Measurements from ENCODE around the gene ANKS1B.
"Not testable (repeated sequence)": the region's sequence is repeated elsewhere in the genome, so short reads cannot be mapped to it uniquely, and the experiment has no call there.

Gene ANKS1B

DNA sequence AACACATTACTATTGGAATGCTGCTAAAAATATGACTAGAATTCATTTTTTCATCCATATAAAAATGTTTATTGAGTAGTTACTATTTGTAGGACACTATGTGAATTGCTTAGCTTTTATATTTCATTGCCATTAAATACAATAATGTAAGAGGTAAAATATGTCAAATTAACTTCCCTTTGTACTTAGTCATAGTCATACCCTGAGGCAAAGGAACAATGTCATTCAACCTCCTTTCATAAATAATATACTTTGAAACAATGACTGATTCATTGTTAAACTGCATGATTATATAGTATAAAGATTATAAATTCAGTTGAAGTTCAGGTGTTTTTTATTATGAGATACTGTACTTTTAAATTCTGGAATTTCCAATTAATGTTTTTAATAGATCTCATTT, 232.0 kb downstream of the ANKS1B start:
- no peak for DNase-seq

- no peak for DNase-seq
Measured at GRCh38 chr12:99746538-99746937, 238.2 kb downstream of the ANKS1B start.

GRCh38 chr12:99745895-99746294, 238.8 kb downstream of the ANKS1B start:
- no peak for DNase-seq

DNA sequence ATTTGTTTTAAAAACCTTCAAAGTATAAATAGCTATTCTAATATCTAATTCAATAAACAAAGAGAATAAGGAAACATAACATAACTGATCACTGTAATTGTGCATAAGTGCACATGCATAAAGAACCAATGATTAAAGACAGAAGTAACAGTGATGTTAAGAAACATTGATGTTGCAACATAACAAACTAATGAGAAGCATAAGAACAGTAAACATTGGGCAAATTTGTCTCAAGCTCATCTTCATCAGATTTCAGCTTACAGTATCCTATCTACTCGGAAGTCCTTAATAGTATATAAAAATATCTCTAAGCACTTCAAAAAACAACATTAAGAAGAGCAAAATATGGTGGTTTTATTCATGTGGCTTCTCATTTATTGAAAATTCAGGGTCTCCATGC, 239.6 kb downstream of the ANKS1B start:
- no peak for DNase-seq

DNA sequence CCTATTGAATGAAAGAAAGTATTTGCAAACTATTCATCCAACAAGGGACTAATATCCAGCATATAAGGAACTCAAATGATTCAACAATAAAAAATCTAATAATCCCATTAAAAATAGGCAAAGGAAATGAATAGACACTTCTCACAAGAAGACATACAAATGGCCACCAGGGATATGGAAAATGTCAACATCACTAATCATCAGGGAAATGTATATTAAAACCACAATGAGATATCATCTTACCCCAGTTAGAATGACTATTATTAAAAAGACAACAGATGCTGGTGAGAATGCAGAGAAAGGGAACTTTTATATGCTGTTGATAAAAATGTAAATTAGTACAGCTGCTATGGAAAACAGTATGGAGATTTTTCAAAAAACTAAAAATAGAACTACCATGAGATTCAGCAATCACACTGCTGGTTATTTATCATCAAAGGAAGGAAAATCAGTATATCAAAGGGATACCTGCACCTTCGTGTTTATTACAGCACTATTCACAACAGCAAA, 247.9 kb downstream of the ANKS1B start:
- DNase-seq: no peak

- DNase-seq: no peak
Measured at GRCh38 chr12:99732131-99732530, 252.6 kb downstream of the ANKS1B start.

DNA sequence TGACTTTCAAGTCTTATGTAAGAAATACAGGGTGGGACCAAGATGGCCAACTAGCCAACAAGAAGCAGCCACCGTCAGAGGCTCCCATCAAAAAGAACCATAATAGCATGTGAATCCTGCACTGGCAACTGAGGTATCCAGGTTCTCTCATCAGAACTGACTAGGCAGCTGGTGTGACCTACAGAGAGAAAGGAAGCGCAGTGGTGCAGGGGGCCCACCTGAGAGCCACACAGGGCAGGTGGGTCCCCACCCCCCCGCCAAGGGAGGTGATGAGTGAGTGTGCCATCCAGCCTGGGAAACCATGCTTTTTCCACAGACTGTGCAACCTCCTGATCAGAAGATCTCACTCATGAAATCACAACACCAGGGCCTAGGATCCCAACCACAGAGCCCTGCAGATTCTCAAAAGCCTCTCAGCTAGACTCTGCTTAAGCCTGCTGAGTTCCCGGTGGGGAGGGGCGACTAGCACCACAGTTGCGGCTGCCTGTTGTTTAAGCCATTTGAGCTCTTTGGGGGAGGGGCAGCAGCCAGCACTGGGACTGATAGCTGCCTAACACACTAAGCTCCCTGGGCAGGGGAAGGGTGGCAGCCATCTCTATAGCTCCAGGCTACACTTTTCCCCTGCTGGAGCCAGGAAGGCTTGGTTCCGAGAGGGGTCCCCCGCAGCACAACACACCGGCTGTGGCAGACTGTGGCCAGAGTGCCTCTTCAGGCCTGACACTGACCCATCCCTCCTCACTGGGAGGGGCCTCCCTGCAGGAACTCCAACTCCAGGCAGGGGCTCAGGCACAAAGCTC, 261.8 kb downstream of the ANKS1B start:
- no peak for DNase-seq

DNA sequence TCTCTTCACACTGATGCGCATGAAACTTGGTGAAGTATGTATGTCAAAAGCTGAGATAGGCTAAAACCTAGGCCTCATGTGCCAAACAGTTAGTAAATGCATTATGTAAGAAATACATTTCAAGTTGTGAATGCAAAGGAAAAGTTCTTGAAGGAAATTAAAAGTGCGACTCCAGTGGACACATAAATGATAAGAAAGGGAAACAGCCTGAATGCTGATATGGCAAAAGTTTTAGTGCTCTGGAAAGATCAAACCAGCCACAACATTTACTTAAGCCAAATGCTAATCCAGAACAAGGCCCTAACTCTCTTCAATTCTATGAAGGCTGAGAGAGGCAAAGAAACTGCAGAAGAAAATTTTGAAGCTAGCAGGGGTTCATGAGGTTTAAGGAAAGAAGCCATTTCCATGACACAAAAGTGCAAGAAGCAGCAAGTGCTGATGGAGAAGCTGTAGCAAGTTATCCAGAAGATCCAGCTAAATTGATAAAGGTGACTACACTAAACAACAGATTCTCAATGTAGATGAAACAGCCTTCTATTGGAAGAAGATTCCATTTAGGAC, 262.9 kb downstream of the ANKS1B start:
- DNase-seq: no peak

DNA sequence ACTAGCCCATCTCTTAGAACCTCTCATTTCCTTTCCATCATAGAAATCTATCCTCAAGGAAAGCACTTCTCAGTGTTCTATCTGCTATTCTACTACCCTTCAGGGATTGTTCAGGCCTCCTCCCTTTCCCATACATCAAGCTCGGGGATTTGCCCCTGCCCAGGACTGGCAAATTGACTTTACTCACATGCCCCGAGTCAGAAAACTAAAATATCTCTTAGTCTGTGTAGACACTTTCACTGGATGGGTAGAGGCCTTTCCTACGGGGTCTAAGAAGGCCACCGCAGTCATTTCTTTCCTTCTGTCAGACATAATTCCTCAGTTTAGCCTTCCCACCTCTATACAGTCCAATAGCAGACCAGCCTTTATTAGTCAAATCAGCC, 264.7 kb downstream of the ANKS1B start:
- DNase-seq: not testable (repeated sequence)

- DNase-seq: not testable (repeated sequence)
Measured at GRCh38 chr12:99719411-99720082, 265.2 kb downstream of the ANKS1B start.

- not testable (repeated sequence) for DNase-seq
Measured at GRCh38 chr12:99715841-99716510, 268.8 kb downstream of the ANKS1B start.

- DNase-seq: not testable (repeated sequence)
Measured at GRCh38 chr12:99714921-99715320, 269.8 kb downstream of the ANKS1B start.

DNA sequence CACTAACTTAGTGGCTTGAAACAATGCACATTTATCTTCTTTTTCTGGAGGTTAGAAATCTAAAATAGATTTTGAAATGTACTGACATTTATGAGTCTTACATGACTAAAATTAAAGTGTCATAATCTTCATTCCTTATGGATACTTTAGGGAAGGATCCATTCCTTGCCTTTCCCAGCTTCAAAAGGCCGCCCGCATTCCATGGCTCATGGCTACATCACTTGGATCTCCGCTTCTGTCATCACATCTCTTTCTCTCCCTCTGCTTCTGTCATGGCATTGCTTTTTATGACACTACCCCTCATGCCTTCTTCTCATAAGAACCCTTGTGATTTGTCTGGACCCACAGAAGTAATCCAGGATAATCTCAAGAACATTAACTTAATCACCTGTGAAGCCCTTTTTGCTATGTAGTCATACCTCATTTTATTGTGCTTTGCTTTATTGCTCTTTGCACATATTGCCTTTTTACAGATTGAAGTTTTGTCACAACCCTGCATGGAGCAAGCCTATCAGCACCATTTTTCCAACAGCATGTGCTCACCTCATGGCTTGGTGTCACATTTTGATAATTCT, 270.7 kb downstream of the ANKS1B start:
- no peak for DNase-seq

DNA sequence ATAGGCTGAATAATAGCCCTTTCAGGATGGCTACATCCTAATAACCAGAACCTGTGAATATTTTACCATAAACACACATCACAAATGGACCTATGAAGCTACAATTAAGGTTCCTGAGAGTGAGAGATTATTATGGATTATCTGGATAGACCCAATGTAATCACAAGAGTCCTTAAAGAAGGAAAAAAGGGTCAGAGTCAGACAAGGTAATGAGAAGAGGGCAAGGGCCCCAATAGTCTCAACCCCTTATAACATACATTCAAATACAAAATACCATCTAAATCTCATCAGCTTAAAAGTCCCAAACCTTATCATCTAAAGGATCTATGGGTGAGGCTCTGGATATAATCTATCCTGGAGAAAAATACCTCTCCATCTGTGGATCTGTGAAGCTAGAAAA, 272.5 kb downstream of the ANKS1B start:
- DNase-seq: no peak

GRCh38 chr12:99711246-99711645, 273.5 kb downstream of the ANKS1B start:
- DNase-seq: no peak

DNA sequence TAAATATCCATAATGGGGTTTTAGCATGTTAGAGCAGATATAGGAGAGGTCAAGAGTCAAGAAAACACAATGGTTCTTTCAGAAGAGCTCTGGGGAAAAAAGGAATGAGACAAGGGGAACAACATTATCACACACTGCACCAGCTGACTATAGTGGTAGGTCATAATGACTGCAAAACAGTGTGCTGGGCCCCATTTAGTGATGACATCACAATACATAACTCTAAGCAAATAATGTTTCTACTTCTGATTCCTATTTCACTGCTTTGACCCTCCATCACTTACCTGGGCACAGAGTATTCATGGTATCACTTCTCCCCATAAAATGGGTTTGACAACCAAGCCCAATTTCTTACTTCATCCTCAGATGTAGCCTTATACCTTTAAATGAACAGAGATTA, 275.1 kb downstream of the ANKS1B start:
- DNase-seq: no peak

DNA sequence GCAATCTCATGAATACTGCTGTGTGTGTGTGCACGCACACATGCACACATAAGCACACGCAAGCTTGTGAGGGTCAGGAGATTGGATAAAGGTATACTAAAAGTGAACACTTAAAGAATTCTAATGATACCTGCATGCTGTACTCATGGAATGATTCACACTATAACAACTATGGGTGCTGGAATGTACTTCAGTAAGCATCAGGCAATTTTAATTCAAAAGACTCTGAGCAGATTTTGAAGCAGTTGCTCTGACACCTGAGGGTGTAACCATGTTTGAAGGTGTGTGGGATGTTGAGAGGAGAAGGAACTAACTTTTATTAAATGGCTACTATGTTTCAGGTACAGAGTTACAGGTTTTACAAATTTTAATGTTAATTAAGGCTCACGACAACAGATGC, 275.6 kb downstream of the ANKS1B start:
- no peak for DNase-seq

DNA sequence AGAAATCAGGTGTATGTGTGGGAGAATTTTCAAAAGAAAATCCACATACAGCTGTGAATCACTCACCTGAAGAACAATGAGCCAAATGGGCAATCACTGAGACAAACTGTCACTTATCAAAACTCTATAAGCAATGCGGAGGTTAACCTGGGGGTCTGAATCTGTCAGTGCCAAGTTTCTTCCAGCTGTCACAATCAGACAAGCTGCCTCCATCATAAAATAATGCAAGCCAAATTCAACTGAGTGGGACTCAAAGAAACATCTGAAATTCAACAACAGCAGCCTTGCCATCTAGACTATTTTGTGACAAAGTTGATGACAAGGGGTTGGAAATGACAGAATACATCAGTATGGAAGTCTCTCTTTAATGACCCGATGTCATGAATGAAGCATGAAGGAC, 276.9 kb downstream of the ANKS1B start:
- DNase-seq: no peak

GRCh38 chr12:99706736-99707473, 277.8 kb downstream of the ANKS1B start:
- DNase-seq: no peak

DNA sequence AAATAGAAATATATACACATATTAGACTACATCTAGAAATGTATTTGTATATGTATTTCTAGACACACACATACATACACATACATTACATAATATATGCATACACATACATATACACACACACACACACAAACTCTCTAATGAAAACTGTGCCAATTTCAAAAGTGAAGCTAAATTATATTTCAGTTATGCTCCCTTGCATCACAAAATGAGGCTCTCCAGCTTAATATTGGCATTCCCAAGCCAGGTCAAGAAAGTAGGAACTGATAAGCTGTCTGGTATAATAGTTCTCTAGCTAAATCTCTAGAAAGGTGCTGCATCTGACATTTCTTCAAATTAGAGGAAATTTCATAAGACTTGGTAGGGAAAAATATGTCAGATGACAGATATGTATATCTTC, 280.3 kb downstream of the ANKS1B start:
- DNase-seq: no peak

DNA sequence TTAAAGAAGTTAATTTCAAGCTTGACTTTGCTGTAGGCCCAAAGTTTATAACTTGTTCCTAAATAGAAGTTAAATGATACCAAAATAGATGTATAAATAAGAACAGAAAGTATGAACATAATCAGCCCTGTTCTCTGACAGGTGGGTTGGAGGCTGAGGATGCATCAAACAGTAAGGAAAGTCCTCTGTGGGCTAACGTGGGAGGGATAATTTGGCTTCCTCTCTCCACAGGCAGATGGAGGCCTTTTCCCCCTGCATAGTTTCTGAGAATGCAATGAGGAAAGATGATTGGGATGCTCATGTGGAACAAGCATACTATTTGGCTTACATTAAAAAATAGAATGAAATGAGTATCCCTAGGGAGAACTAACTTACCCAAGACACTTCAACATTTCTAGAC, 280.7 kb downstream of the ANKS1B start:
- DNase-seq: no peak

GRCh38 chr12:99700032-99700431, 284.7 kb downstream of the ANKS1B start:
- DNase-seq: no peak

Data from CD4-positive, alpha-beta T cell treated with Interleukin-4 for 1 hour (primary cell).